Hepatocyte (in vitro differentiated cells): ENCODE measurements around the gene FYN.

Experiments
- EZH2 ChIP-seq: fragments of 200-600 bp; sonication (generic); IDR thresholded peaks from 2 replicates; pipeline ENCODE4 v1.6.1; 2016; ENCODE audit warnings: antibody characterized with exemption, mild to moderate bottlenecking, borderline replicate concordance
- EZH2phosphoT487 ChIP-seq: fragments of 200-600 bp; sonication (generic); IDR thresholded peaks from one replicate; pipeline ENCODE4 v1.6.1; 2018; ENCODE audit warnings: antibody characterized with exemption, mild to moderate bottlenecking, low read depth, moderate library complexity; ENCODE audit not compliant: unreplicated experiment, severe bottlenecking
- TF ChIP-seq, protein P1 (sequence below): fragments of 200-600 bp; sonication (generic); IDR thresholded peaks from 2 replicates; pipeline ENCODE4 v1.5.1; 2016; ENCODE audit warnings: antibody characterized with exemption, mild to moderate bottlenecking; ENCODE audit not compliant: poor library complexity

DNA sequence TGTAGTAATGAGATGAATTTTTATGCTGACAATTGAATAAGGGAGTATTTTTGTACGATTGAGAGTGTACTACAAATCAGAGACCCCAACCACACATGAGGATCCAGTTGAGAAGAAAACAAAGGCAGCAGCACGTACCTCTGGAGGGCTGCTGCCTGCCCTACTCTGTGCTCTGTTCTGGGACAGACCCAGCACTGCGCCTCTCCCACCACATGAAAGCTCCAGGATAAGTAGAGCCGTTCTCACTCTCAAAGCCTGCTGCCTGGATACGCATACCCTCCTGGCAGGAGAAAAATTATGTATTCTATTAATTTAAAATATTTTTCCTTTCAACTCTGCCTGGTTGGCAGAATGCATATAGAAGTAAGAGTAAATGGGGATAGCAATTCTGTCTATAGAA lies 256.1 kb downstream of the FYN start:
- TF ChIP-seq, protein P1, sequence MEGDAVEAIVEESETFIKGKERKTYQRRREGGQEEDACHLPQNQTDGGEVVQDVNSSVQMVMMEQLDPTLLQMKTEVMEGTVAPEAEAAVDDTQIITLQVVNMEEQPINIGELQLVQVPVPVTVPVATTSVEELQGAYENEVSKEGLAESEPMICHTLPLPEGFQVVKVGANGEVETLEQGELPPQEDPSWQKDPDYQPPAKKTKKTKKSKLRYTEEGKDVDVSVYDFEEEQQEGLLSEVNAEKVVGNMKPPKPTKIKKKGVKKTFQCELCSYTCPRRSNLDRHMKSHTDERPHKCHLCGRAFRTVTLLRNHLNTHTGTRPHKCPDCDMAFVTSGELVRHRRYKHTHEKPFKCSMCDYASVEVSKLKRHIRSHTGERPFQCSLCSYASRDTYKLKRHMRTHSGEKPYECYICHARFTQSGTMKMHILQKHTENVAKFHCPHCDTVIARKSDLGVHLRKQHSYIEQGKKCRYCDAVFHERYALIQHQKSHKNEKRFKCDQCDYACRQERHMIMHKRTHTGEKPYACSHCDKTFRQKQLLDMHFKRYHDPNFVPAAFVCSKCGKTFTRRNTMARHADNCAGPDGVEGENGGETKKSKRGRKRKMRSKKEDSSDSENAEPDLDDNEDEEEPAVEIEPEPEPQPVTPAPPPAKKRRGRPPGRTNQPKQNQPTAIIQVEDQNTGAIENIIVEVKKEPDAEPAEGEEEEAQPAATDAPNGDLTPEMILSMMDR: no peak
- TF ChIP-seq EZH2: no peak
- no peak for TF ChIP-seq EZH2phosphoT487
